Erythroblast (primary cell): ENCODE results near the gene A4GALT.

Experiments
- GATA1 ChIP-seq: IDR thresholded peaks from 2 replicates; pipeline ENCODE4 v1.6.1; 2011; ENCODE audit warnings: low read depth, mild to moderate bottlenecking, control low read depth, low read length, moderate library complexity
- POLR2A ChIP-seq: IDR thresholded peaks from 2 replicates; pipeline ENCODE4 v1.6.1; 2011; ENCODE audit warnings: mild to moderate bottlenecking, low read length

- TF ChIP-seq POLR2A (no peak), GATA1 (no peak)
These were observed 43.4 kb upstream of the A4GALT start for GRCh38 chr22:42763965-42764480.
